ENCODE measurements around the gene CPNE1. TPM values are rescaled to one million over a fixed set of nuclear protein-coding genes. Genes with fewer than 3 reads are reported as not detected.

The CPNE1 gene
- total RNA-seq, 3 donors from 2014 or later, result 41.1 to 135 (median 117) TPM

- Histone ChIP-seq H3K9me3 (no peaks in the 10 kb centered on the region), H3K4me1 (no peaks in the 10 kb centered on the region), H3K27ac (no peak overlapping the region), H3K36me3 (peaks cover 9% of the 10 kb centered on the region), H3K27me3 (no peaks in the 10 kb centered on the region), H3K4me3 (no peak overlapping the region)
- DNase-seq (ENCODE audit: low spot score in 2 of 2), result peak in 1 of 2 donors; percentile 15
- intact Hi-C loops (cut with DNase I; ENCODE audit: low total_unique reads), result no loop called here
- TF ChIP-seq POLR2AphosphoS5 (IDR thresholded peaks at IDR 0.05), result no peak
- no peak for TF ChIP-seq CTCF (IDR thresholded peaks at IDR 0.05)
- no peak for TF ChIP-seq POLR2A (IDR thresholded peaks at IDR 0.05)
These were observed 38.2 kb downstream of the CPNE1 start for GRCh38 chr20:35626386-35627001.

- peak in 1 of 2 donors; percentile 11 for DNase-seq (ENCODE audit: low spot score in 2 of 2)
- no peaks in the 10 kb centered on the region for H3K4me1 ChIP-seq
- no peaks in the 10 kb centered on the region for H3K27me3 ChIP-seq
- no peaks in the 10 kb centered on the region for H3K9me3 ChIP-seq
- no peak overlapping the region for H3K4me3 ChIP-seq
- H3K36me3 ChIP-seq, result peaks cover 9% of the 10 kb centered on the region
- no peak for TF ChIP-seq POLR2AphosphoS5 (IDR thresholded peaks at IDR 0.05)
- TF ChIP-seq POLR2A (IDR thresholded peaks at IDR 0.05), result no peak
- TF ChIP-seq CTCF (IDR thresholded peaks at IDR 0.05), result no peak
- H3K27ac ChIP-seq, result no peak overlapping the region
- intact Hi-C loops (cut with DNase I; ENCODE audit: low total_unique reads), result no loop called here
These were observed 38.9 kb downstream of the CPNE1 start for GRCh38 chr20:35625584-35626385.

- Histone ChIP-seq H3K27ac (no peak overlapping the region), H3K9me3 (no peaks in the 10 kb centered on the region), H3K36me3 (peaks cover 9% of the 10 kb centered on the region), H3K27me3 (no peaks in the 10 kb centered on the region), H3K4me1 (peaks cover 7 to 8% of the 10 kb centered on the region in 2 donors), H3K4me3 (no peak overlapping the region)
- TF ChIP-seq CTCF (IDR thresholded peaks at IDR 0.05) (no peak), POLR2AphosphoS5 (IDR thresholded peaks at IDR 0.05) (no peak), POLR2A (IDR thresholded peaks at IDR 0.05) (no peak)
- intact Hi-C loops (cut with DNase I; ENCODE audit: low total_unique reads), result no loop called here
- no peak for DNase-seq (ENCODE audit: low spot score in 2 of 2)
These were observed 43.1 kb downstream of the CPNE1 start for GRCh38 chr20:35621560-35621946.

GRCh38 chr20:35620818-35621559 lies 43.7 kb downstream of the CPNE1 start:
- intact Hi-C loops (cut with DNase I; ENCODE audit: low total_unique reads), result no loop called here
- no peak for TF ChIP-seq POLR2AphosphoS5 (IDR thresholded peaks at IDR 0.05)
- no peak for TF ChIP-seq CTCF (IDR thresholded peaks at IDR 0.05)
- no peak for TF ChIP-seq POLR2A (IDR thresholded peaks at IDR 0.05)
- Histone ChIP-seq H3K9me3 (no peaks in the 10 kb centered on the region), H3K36me3 (peaks cover 6% of the 10 kb centered on the region), H3K27ac (no peak overlapping the region), H3K4me3 (no peak overlapping the region), H3K27me3 (no peaks in the 10 kb centered on the region), H3K4me1 (peaks cover 7 to 8% of the 10 kb centered on the region in 2 donors)
- no peak for DNase-seq (ENCODE audit: low spot score in 2 of 2)
